HCT116 (cell line): ENCODE results near the gene GRM8. TPM values are rescaled to one million over a fixed set of nuclear protein-coding genes. Genes with fewer than 3 reads are reported as not detected.

Experiments
- ATAC-seq: fragments of 200-7000 bp; cut with Tn5 transposase; 2 replicates; pipeline ENCODE4 v1.9.1; 2020; ENCODE audit warnings: mild to moderate bottlenecking, moderate library complexity
- BruUV-seq: library from RNA; stranded (reverse); fragments of 400-500 nt; replicated peaks from 2 replicates; lab custom pipeline; 2021; lab: Mats Ljungman, UMichigan
- CTCF ChIA-PET: fragments of 300-600 bp; sonication (Branson Sonifier 250); formaldehyde crosslinking; loops from one replicate; lab custom pipeline; 2021; ENCODE audit warnings: antibody characterized with exemption; lab: Charles Lee
- POLR2A ChIA-PET: fragments of 300-600, 350-600 bp; sonication (Branson Sonifier 250); formaldehyde crosslinking; loops from one replicate; lab custom pipeline; 2021; ENCODE audit warnings: antibody characterized with exemption; lab: Charles Lee
- RAD21 ChIA-PET, 2 experiments: fragments of 300-600 bp; sonication (Branson Sonifier 250); formaldehyde crosslinking; loops; one replicate each; lab custom pipeline; 2023; ENCODE audit warnings: low total read pairs in 2 of 2; ENCODE audit not compliant: uncharacterized antibody in 2 of 2, unreplicated experiment in 2 of 2, low non-redundant PET in 1 of 2; lab: Charles Lee
- DNase-seq: peaks from one replicate; pipeline ENCODE4 v3.0.0-alpha.2; 2010; ENCODE audit warnings: low read depth, low spot score
- H2AFZ ChIP-seq: fragments of 200-600 bp; shearing (Covaris generic), sonication (generic); 2 replicates; pipeline ENCODE4 v1.6.1; 2017; ENCODE audit warnings: low read depth, mixed run types, mixed read lengths, antibody characterized with exemption, low read length; ENCODE audit not compliant: poor library complexity, severe bottlenecking
- H3K27ac ChIP-seq: 2 replicates; pipeline ENCODE4 v1.5.1; 2012; ENCODE audit warnings: low read depth, low read length
- H3K27me3 ChIP-seq: fragments of 200-600 bp; sonication (generic); 2 replicates; pipeline ENCODE4 v1.6.1; 2016; ENCODE audit warnings: mixed run types, low read length, mixed read lengths; ENCODE audit not compliant: insufficient read depth
- H3K36me3 ChIP-seq, 2 experiments: fragments of 200-500 bp in 1 of 2; fragments of 200-600 bp in 1 of 2; sonication (Bioruptor generic) in 1 of 2; sonication (generic) in 1 of 2; 2 replicates each; pipeline versions ENCODE4 v1.5.1 to v1.6.1; 2014 to 2016; ENCODE audit warnings: low read length in 2 of 2, inconsistent platforms in 1 of 2, mixed read lengths in 1 of 2, mixed run types in 1 of 2; ENCODE audit not compliant: insufficient read depth in 2 of 2, control insufficient read depth in 1 of 2
- H3K4me1 ChIP-seq, 2 experiments: fragments of 200-600 bp in 1 of 2; sonication (generic) in 1 of 2; 2 replicates each; pipeline versions ENCODE4 v1.5.1 to v1.6.1; 2012 to 2017; ENCODE audit warnings: low read length in 2 of 2, inconsistent platforms in 1 of 2, mild to moderate bottlenecking in 1 of 2, mixed read lengths in 1 of 2, mixed run types in 1 of 2, moderate library complexity in 1 of 2; ENCODE audit not compliant: insufficient read depth in 2 of 2, control insufficient read depth in 1 of 2
- H3K4me2 ChIP-seq: fragments of 200-600 bp; sonication (generic); 2 replicates; pipeline ENCODE4 v1.6.1; 2017; ENCODE audit warnings: mixed run types, low read length, mixed read lengths
- H3K4me3 ChIP-seq, 2 experiments: fragments of 200-600 bp in 1 of 2; sonication (generic) in 1 of 2; replicated peaks in 1 of 2; 2 replicates each; pipeline ENCODE4 v1.5.1; 2011 to 2016; ENCODE audit warnings: low read length in 2 of 2, control low read depth in 1 of 2, low read depth in 1 of 2, mild to moderate bottlenecking in 1 of 2, mixed read lengths in 1 of 2, mixed run types in 1 of 2
- H3K79me2 ChIP-seq: fragments of 200-600 bp; sonication (generic); 2 replicates; pipeline ENCODE4 v1.6.1; 2017; ENCODE audit warnings: mild to moderate bottlenecking, mixed run types, low read length, moderate library complexity, mixed read lengths; ENCODE audit not compliant: insufficient read depth
- H3K9ac ChIP-seq: fragments of 200-600 bp; sonication (generic); 2 replicates; pipeline ENCODE4 v1.6.1; 2016; ENCODE audit warnings: low read length, mixed read lengths
- H3K9me2 ChIP-seq: fragments of 200-600 bp; sonication (generic), shearing (Covaris generic); 2 replicates; pipeline ENCODE4 v1.6.1; 2017; ENCODE audit warnings: mixed run types, mild to moderate bottlenecking, moderate library complexity; ENCODE audit not compliant: insufficient read depth
- H3K9me3 ChIP-seq, 2 experiments: fragments of 200-500 bp in 1 of 2; fragments of 200-600 bp in 1 of 2; sonication (Bioruptor generic) in 1 of 2; sonication (generic) in 1 of 2; 2 replicates each; pipeline ENCODE4 v1.6.1; 2014 to 2017; ENCODE audit warnings: low read length in 2 of 2, mixed read lengths in 2 of 2, inconsistent platforms in 1 of 2, low read depth in 1 of 2, mild to moderate bottlenecking in 1 of 2, mixed run types in 1 of 2, moderate library complexity in 1 of 2; ENCODE audit not compliant: control insufficient read depth in 1 of 2, insufficient read depth in 1 of 2
- H4K20me1 ChIP-seq: fragments of 200-600 bp; sonication (generic), shearing (Covaris generic); 2 replicates; pipeline ENCODE4 v1.6.1; 2017; ENCODE audit warnings: mixed run types, mild to moderate bottlenecking, moderate library complexity; ENCODE audit not compliant: insufficient read depth
- CEBPB ChIP-seq: IDR thresholded peaks from 2 replicates; pipeline ENCODE4 v1.6.1; 2012; ENCODE audit warnings: low read depth
- EZH2 ChIP-seq: fragments of 200-600 bp; sonication (generic); IDR thresholded peaks from 2 replicates; pipeline ENCODE4 v1.6.1; 2017; ENCODE audit warnings: antibody characterized with exemption, mixed run types
- EZH2phosphoT487 ChIP-seq: fragments of 200-600 bp; IDR thresholded peaks from 2 replicates; pipeline ENCODE4 v1.6.1; 2018; ENCODE audit warnings: antibody characterized with exemption, borderline replicate concordance
- FOSL1 ChIP-seq: IDR thresholded peaks from 2 replicates; pipeline ENCODE4 v1.6.1; 2012; ENCODE audit warnings: low read depth
- JUND ChIP-seq: IDR thresholded peaks from 2 replicates; pipeline ENCODE4 v1.6.1; 2012
- SIN3A ChIP-seq: IDR thresholded peaks from 2 replicates; pipeline ENCODE4 v1.6.1; 2012; ENCODE audit warnings: low read depth
- SP1 ChIP-seq: IDR thresholded peaks from 2 replicates; pipeline ENCODE4 v1.6.1; 2012; ENCODE audit warnings: low read depth
- SRF ChIP-seq: IDR thresholded peaks from 2 replicates; pipeline ENCODE4 v1.6.1; 2012; ENCODE audit warnings: low read depth
- YY1 ChIP-seq: IDR thresholded peaks from 2 replicates; pipeline ENCODE4 v1.6.1; 2011; ENCODE audit warnings: low read length, low read depth, moderate library complexity, mild to moderate bottlenecking; ENCODE audit not compliant: insufficient replicate concordance; ENCODE audit errors: extremely low read depth
- ZFX ChIP-seq: fragments of 450-650 bp; IDR thresholded peaks from 2 replicates; pipeline ENCODE4 v1.6.1; 2017
- intact Hi-C: fragments of 100-400 bp; cut with micrococcal nuclease; formaldehyde crosslinking; loops from 2 replicates; pipeline ENCODE4 v1.10.0; 2022
- total RNA-seq: library from RNA; stranded (reverse); gene quantifications from one replicate; pipeline ENCODE4 v1.2.1, GENCODE V29; 2021; ENCODE audit not compliant: unreplicated experiment
- TF ChIP-seq, protein P1 (sequence below), 3 experiments: fragments of 200-600 bp in 1 of 3; sonication (generic) in 1 of 3; IDR thresholded peaks in 2 of 3; conservative IDR thresholded peaks in 1 of 3; 2 replicates each; pipeline ENCODE4 v1.5.1; 2012 to 2017; ENCODE audit warnings: low read depth in 2 of 3, low read length in 2 of 3, antibody characterized with exemption in 1 of 3, borderline replicate concordance in 1 of 3, control low read depth in 1 of 3, mild to moderate bottlenecking in 1 of 3, mixed read lengths in 1 of 3, mixed run types in 1 of 3, moderate library complexity in 1 of 3; ENCODE audit not compliant: insufficient read depth in 1 of 3
- TF ChIP-seq, protein P2 (sequence below): IDR thresholded peaks from 2 replicates; pipeline ENCODE4 v1.6.1; 2012
- TF ChIP-seq, protein P3 (sequence below): IDR thresholded peaks from 2 replicates; pipeline ENCODE4 v1.6.1; 2011; ENCODE audit warnings: mild to moderate bottlenecking, low read length, moderate library complexity; ENCODE audit not compliant: insufficient replicate concordance; ENCODE audit errors: extremely low read depth

The GRM8 gene
- total RNA-seq, 1 experiment from 2014 or later: 0.05 TPM

GRCh38 chr7:127270093-127270492 is 17.4 kb upstream of the GRM8 start:
- POLR2A ChIA-PET: no interaction called here
- peaks cover 61% of the 10 kb centered on the region for H3K27me3 ChIP-seq
- H3K79me2 ChIP-seq: no peaks in the 10 kb centered on the region
- H3K36me3 ChIP-seq: no peaks in the 10 kb centered on the region
- H3K9me3 ChIP-seq: no peaks in the 10 kb centered on the region
- intact Hi-C loops: no loop called here
- no peaks in the 10 kb centered on the region; the same call in 1 of the 2 replicates for H4K20me1 ChIP-seq
- DNase-seq (no peak), ATAC-seq (no peak)
- no TSS peak for BruUV-seq
- no peaks in the 10 kb centered on the region for H3K9me2 ChIP-seq
- H2AFZ ChIP-seq: no peak overlapping the region
- no peak overlapping the region for H3K9ac ChIP-seq
- H3K27ac ChIP-seq: no peak overlapping the region
- TF ChIP-seq CEBPB (no peak), SP1 (no peak), EZH2phosphoT487 (no peak), SRF (no peak), ZFX (no peak)
- TF ChIP-seq, protein P1, sequence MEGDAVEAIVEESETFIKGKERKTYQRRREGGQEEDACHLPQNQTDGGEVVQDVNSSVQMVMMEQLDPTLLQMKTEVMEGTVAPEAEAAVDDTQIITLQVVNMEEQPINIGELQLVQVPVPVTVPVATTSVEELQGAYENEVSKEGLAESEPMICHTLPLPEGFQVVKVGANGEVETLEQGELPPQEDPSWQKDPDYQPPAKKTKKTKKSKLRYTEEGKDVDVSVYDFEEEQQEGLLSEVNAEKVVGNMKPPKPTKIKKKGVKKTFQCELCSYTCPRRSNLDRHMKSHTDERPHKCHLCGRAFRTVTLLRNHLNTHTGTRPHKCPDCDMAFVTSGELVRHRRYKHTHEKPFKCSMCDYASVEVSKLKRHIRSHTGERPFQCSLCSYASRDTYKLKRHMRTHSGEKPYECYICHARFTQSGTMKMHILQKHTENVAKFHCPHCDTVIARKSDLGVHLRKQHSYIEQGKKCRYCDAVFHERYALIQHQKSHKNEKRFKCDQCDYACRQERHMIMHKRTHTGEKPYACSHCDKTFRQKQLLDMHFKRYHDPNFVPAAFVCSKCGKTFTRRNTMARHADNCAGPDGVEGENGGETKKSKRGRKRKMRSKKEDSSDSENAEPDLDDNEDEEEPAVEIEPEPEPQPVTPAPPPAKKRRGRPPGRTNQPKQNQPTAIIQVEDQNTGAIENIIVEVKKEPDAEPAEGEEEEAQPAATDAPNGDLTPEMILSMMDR (IDR thresholded peaks at IDR 0.05 in 2 of 3, conservative IDR thresholded peaks at IDR 0.05 in 1 of 3; ENCODE audit: borderline replicate concordance in 1 of 3, insufficient read depth in 1 of 3, low read depth in 2 of 3, low read length in 2 of 3): no peak
- TF ChIP-seq, protein P2, sequence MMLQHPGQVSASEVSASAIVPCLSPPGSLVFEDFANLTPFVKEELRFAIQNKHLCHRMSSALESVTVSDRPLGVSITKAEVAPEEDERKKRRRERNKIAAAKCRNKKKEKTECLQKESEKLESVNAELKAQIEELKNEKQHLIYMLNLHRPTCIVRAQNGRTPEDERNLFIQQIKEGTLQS: no peak
- no peaks in the 10 kb centered on the region for H3K4me1 ChIP-seq
- CTCF ChIA-PET: no interaction called here
- RAD21 ChIA-PET: no interaction called here
- no peak overlapping the region for H3K4me3 ChIP-seq
- no peak overlapping the region for H3K4me2 ChIP-seq

DNA sequence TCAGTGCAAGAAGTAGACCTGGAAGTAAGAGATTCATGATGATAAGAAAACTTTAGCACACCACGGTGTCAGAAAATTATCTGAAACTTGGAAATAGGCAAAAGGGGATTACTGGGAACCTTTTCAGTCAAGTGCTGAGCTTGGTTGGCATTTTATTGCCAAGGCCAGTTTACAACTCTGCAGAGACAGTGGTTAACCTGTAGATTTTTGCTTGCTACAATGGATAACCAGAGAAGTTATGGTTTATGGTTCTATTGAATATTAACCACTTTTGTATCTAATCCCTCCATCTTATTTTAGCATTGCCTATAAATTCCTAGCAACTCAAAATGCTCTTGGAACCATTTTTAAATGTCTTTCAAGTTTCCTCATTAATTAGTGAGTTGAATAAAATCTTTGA is 13.3 kb upstream of the GRM8 start:
- Histone ChIP-seq H3K79me2 (no peaks in the 10 kb centered on the region), H4K20me1 (no peaks in the 10 kb centered on the region), H3K9me3 (no peaks in the 10 kb centered on the region), H3K9me2 (no peaks in the 10 kb centered on the region), H3K36me3 (no peaks in the 10 kb centered on the region), H3K9ac (no peak overlapping the region), H3K4me3 (no peak overlapping the region), H3K27ac (no peak overlapping the region), H3K27me3 (peaks cover 76% of the 10 kb centered on the region), H3K4me1 (no peaks in the 10 kb centered on the region), H3K4me2 (no peak overlapping the region), H2AFZ (no peak overlapping the region)
- ATAC-seq (no peak), DNase-seq (no peak)
- intact Hi-C loops: no loop called here
- POLR2A ChIA-PET: no interaction called here
- RAD21 ChIA-PET: no interaction called here
- BruUV-seq: no TSS peak
- CTCF ChIA-PET: no interaction called here
- TF ChIP-seq YY1: no peak
- TF ChIP-seq FOSL1: no peak
- TF ChIP-seq EZH2: no peak
- TF ChIP-seq, protein P3, sequence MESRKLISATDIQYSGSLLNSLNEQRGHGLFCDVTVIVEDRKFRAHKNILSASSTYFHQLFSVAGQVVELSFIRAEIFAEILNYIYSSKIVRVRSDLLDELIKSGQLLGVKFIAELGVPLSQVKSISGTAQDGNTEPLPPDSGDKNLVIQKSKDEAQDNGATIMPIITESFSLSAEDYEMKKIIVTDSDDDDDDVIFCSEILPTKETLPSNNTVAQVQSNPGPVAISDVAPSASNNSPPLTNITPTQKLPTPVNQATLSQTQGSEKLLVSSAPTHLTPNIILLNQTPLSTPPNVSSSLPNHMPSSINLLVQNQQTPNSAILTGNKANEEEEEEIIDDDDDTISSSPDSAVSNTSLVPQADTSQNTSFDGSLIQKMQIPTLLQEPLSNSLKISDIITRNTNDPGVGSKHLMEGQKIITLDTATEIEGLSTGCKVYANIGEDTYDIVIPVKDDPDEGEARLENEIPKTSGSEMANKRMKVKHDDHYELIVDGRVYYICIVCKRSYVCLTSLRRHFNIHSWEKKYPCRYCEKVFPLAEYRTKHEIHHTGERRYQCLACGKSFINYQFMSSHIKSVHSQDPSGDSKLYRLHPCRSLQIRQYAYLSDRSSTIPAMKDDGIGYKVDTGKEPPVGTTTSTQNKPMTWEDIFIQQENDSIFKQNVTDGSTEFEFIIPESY: no peak
- TF ChIP-seq JUND: no peak
- no peak for TF ChIP-seq ZFX
- TF ChIP-seq SRF: no peak
- TF ChIP-seq SIN3A: no peak
- no peak for TF ChIP-seq SP1
- TF ChIP-seq, protein P1 (IDR thresholded peaks at IDR 0.05 in 2 of 3, conservative IDR thresholded peaks at IDR 0.05 in 1 of 3; ENCODE audit: borderline replicate concordance in 1 of 3, insufficient read depth in 1 of 3, low read depth in 2 of 3, low read length in 2 of 3): no peak
